B cell (primary cell): ENCODE measurements around the gene LAMA2.

Experiments
- EZH2 ChIP-seq: IDR thresholded peaks from 2 replicates; pipeline ENCODE4 v1.6.1; 2012; ENCODE audit warnings: borderline replicate concordance, low read depth, mild to moderate bottlenecking, moderate library complexity, low read length; ENCODE audit not compliant: insufficient read depth, poor library complexity, severe bottlenecking
- TF ChIP-seq, protein P1 (sequence below): fragments of 200-600 bp; IDR thresholded peaks from one replicate; pipeline ENCODE4 v1.8.0; 2022; ENCODE audit warnings: antibody characterized with exemption, mild to moderate bottlenecking

DNA sequence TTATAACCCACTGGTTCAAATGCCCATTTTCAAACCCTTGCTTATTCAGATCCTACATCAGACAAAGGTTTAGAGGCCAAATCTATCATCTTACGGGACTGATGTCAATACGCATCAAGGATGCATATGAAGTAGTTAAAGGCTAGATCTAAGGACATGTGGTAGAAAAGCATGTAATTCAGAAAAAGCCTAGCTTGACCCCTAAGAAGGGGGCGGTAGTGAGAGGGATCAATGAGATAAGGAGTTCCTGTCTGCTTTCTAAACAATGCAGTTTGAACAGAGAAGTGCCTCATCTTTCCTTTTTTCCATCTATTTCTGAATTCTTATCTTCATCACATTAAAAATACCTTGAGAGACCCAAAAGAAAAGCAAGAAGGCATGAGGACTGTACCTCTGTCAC, 589.3 kb downstream of the LAMA2 start:
- TF ChIP-seq, protein P1, sequence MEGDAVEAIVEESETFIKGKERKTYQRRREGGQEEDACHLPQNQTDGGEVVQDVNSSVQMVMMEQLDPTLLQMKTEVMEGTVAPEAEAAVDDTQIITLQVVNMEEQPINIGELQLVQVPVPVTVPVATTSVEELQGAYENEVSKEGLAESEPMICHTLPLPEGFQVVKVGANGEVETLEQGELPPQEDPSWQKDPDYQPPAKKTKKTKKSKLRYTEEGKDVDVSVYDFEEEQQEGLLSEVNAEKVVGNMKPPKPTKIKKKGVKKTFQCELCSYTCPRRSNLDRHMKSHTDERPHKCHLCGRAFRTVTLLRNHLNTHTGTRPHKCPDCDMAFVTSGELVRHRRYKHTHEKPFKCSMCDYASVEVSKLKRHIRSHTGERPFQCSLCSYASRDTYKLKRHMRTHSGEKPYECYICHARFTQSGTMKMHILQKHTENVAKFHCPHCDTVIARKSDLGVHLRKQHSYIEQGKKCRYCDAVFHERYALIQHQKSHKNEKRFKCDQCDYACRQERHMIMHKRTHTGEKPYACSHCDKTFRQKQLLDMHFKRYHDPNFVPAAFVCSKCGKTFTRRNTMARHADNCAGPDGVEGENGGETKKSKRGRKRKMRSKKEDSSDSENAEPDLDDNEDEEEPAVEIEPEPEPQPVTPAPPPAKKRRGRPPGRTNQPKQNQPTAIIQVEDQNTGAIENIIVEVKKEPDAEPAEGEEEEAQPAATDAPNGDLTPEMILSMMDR: no peak
- TF ChIP-seq EZH2: no peak
